IMR-90 (cell line): ENCODE results near the gene GPR35. TPM values are rescaled to one million over a fixed set of nuclear protein-coding genes. Genes with fewer than 3 reads are reported as not detected.
"Not testable (repeated sequence)": the region's sequence is repeated elsewhere in the genome, so short reads cannot be mapped to it uniquely, and the experiment has no call there.

Experiments used
- ATAC-seq: fragments of 200-7000 bp; cut with Tn5 transposase; 2 replicates; pipeline ENCODE4 v1.9.1; 2020; ENCODE audit warnings: low read depth, mild to moderate bottlenecking, moderate library complexity
- BruUV-seq: library from RNA; stranded (reverse); fragments of 400-500 nt; replicated peaks from 2 replicates; lab custom pipeline; 2021; lab: Mats Ljungman, UMichigan
- CTCF ChIA-PET: fragments of 300-600 bp; formaldehyde crosslinking; extraction: SDS; loops from one replicate; lab custom pipeline; 2021; ENCODE audit warnings: antibody characterized with exemption; lab: Yijun Ruan, JAX
- POLR2A ChIA-PET: fragments of 300-600 bp; sonication (Branson Sonifier 250); formaldehyde crosslinking; loops from one replicate; lab custom pipeline; 2022; ENCODE audit warnings: antibody characterized with exemption; ENCODE audit not compliant: unreplicated experiment; lab: Charles Lee
- DNase-seq: peaks from one replicate; pipeline ENCODE4 v3.0.0; 2013
- H2AFZ ChIP-seq: replicated peaks from 2 replicates; pipeline ENCODE3; 2013; ENCODE audit warnings: low read length, mild to moderate bottlenecking; ENCODE audit not compliant: poor library complexity
- H2AK5ac ChIP-seq: 2 replicates; pipeline ENCODE4 v1.6.1; 2013; ENCODE audit warnings: low read depth, low read length, inconsistent platforms
- H2AK9ac ChIP-seq: replicated peaks from 2 replicates; pipeline ENCODE3; 2013; ENCODE audit warnings: mild to moderate bottlenecking, low read depth, low read length, moderate library complexity; ENCODE audit not compliant: poor library complexity
- H2BK120ac ChIP-seq: 2 replicates; pipeline ENCODE4 v1.6.1; 2013; ENCODE audit warnings: low read depth, low read length, inconsistent platforms
- H2BK15ac ChIP-seq: 3 replicates; pipeline ENCODE4 v1.6.1; 2013; ENCODE audit warnings: low read depth, low read length, inconsistent platforms
- H2BK20ac ChIP-seq: 2 replicates; pipeline ENCODE4 v1.6.1; 2013; ENCODE audit warnings: low read depth, mild to moderate bottlenecking, inconsistent platforms, low read length, moderate library complexity
- H2BK5ac ChIP-seq: 2 replicates; pipeline ENCODE4 v1.6.1; 2013; ENCODE audit warnings: mild to moderate bottlenecking, low read depth, low read length, inconsistent platforms; ENCODE audit not compliant: poor library complexity, severe bottlenecking
- H3K14ac ChIP-seq: replicated peaks from 2 replicates; pipeline ENCODE4 v1.6.1; 2013; ENCODE audit warnings: low read depth, low read length, inconsistent platforms
- H3K18ac ChIP-seq: 2 replicates; pipeline ENCODE4 v1.6.1; 2013; ENCODE audit warnings: low read depth, low read length, control low read depth
- H3K23ac ChIP-seq: 2 replicates; pipeline ENCODE4 v1.6.1; 2013; ENCODE audit warnings: low read depth, low read length, inconsistent platforms
- H3K27ac ChIP-seq: 2 replicates; pipeline ENCODE4 v1.5.1; 2013; ENCODE audit warnings: mild to moderate bottlenecking, control low read depth, low read length; ENCODE audit not compliant: insufficient read depth
- H3K27me3 ChIP-seq: 2 replicates; pipeline ENCODE4 v1.6.1; 2013; ENCODE audit warnings: low read length; ENCODE audit not compliant: control insufficient read depth, insufficient read depth
- H3K36me3 ChIP-seq: 2 replicates; pipeline ENCODE4 v1.6.1; 2013; ENCODE audit warnings: low read length, mixed read lengths; ENCODE audit not compliant: control insufficient read depth, insufficient read depth
- H3K4ac ChIP-seq: 2 replicates; pipeline ENCODE4 v1.6.1; 2013; ENCODE audit warnings: low read depth, low read length, inconsistent platforms
- H3K4me1 ChIP-seq: 2 replicates; pipeline ENCODE4 v1.6.1; 2013; ENCODE audit warnings: low read length, mixed read lengths; ENCODE audit not compliant: control insufficient read depth, insufficient read depth
- H3K4me2 ChIP-seq: 2 replicates; pipeline ENCODE4 v1.6.1; 2013; ENCODE audit warnings: low read depth, mild to moderate bottlenecking, control low read depth, low read length, moderate library complexity
- H3K4me3 ChIP-seq: 2 replicates; pipeline ENCODE4 v1.5.1; 2013; ENCODE audit warnings: low read depth, mild to moderate bottlenecking, control low read depth, low read length, moderate library complexity; ENCODE audit not compliant: insufficient read depth
- H3K56ac ChIP-seq: 2 replicates; pipeline ENCODE4 v1.6.1; 2013; ENCODE audit warnings: low read length, inconsistent platforms; ENCODE audit not compliant: insufficient read depth; ENCODE audit errors: extremely low read depth
- H3K79me1 ChIP-seq, 2 experiments: 2 replicates each; pipeline ENCODE4 v1.6.1; 2013; ENCODE audit warnings: low read length in 2 of 2, inconsistent platforms in 1 of 2, low read depth in 1 of 2
- H3K9ac ChIP-seq: 2 replicates; pipeline ENCODE4 v1.6.1; 2013; ENCODE audit warnings: low read depth, low read length, control low read depth
- H3K9me1 ChIP-seq: 2 replicates; pipeline ENCODE4 v1.6.1; 2013; ENCODE audit warnings: low read length, inconsistent platforms; ENCODE audit not compliant: insufficient read depth
- H3K9me3 ChIP-seq: 2 replicates; pipeline ENCODE4 v1.6.1; 2013; ENCODE audit warnings: low read length; ENCODE audit not compliant: control insufficient read depth, insufficient read depth
- H4K20me1 ChIP-seq: 2 replicates; pipeline ENCODE4 v1.6.1; 2013; ENCODE audit warnings: low read length, inconsistent platforms; ENCODE audit not compliant: insufficient read depth
- H4K5ac ChIP-seq: 2 replicates; pipeline ENCODE4 v1.6.1; 2013; ENCODE audit warnings: mild to moderate bottlenecking, low read depth, low read length, control low read depth
- H4K8ac ChIP-seq, 2 experiments: 2 replicates each; pipeline ENCODE4 v1.6.1; 2013; ENCODE audit warnings: low read depth in 2 of 2, low read length in 2 of 2, control low read depth in 1 of 2, inconsistent platforms in 1 of 2
- H4K91ac ChIP-seq: 2 replicates; pipeline ENCODE4 v1.6.1; 2013; ENCODE audit warnings: low read depth, low read length, inconsistent platforms; ENCODE audit not compliant: insufficient read depth
- CEBPB ChIP-seq: IDR thresholded peaks from 2 replicates; pipeline ENCODE4 v1.6.1; 2012; ENCODE audit warnings: low read depth, low read length, improper control_type of control experiment
- NFE2L2 ChIP-seq: fragments of 150-350 bp; IDR thresholded peaks from 2 replicates; pipeline ENCODE4 v1.6.1; 2016; ENCODE audit warnings: low read depth, mild to moderate bottlenecking, low read length
- POLR2A ChIP-seq: IDR thresholded peaks from 2 replicates; pipeline ENCODE4 v1.6.1; 2012; ENCODE audit warnings: mild to moderate bottlenecking, low read depth, low read length
- RCOR1 ChIP-seq: IDR thresholded peaks from 2 replicates; pipeline ENCODE4 v1.6.1; 2012; ENCODE audit warnings: mild to moderate bottlenecking, low read length, improper control_type of control experiment; ENCODE audit not compliant: insufficient replicate concordance
- RFX5 ChIP-seq: IDR thresholded peaks from 2 replicates; pipeline ENCODE4 v1.8.0; 2012; ENCODE audit warnings: low read depth, mild to moderate bottlenecking, low read length, moderate library complexity
- WGBS, 2 experiments: methylation state at CpG; one replicate each; pipeline versions ENCODE4 v1.1.5 to v1.1.7; 2013; ENCODE audit warnings: missing lambda C conversion rate in 2 of 2; ENCODE audit not compliant: insufficient read length in 1 of 2; ENCODE audit errors: extremely low coverage in 2 of 2; 5-methylcytosine and 5-hydroxymethylcytosine counted together
- dilution Hi-C: fragments of 300-500 bp; cut with HindIII; formaldehyde crosslinking; loops from one replicate; pipeline ENCODE4 v1.14.3; 2018; ENCODE audit warnings: low sequenced_read_pairs; ENCODE audit not compliant: unreplicated experiment
- in situ Hi-C: fragments of 300-500 bp; cut with MboI; formaldehyde crosslinking; loops from 3 replicates; pipeline ENCODE4 v1.14.3; 2019; ENCODE audit warnings: low sequenced_read_pairs, inconsistent platforms, mixed read lengths
- intact Hi-C: fragments of 100-400 bp; cut with micrococcal nuclease; formaldehyde crosslinking; loops from 2 replicates; pipeline ENCODE4 v1.10.0; 2022
- polyA plus RNA-seq, 3 experiments: library from polyadenylated mRNA; depleted of rRNA; stranded (reverse); fragments of >200 nt; gene quantifications; 2 replicates each; pipeline ENCODE4 v1.2.3, GENCODE V29; 2012; ENCODE audit warnings: low replicate concordance in 1 of 3
- total RNA-seq: library from RNA; depleted of rRNA; stranded (reverse); fragments of >200 nt; gene quantifications from 2 replicates; pipeline ENCODE4 v1.2.3, GENCODE V29; 2012
- TF ChIP-seq, protein P1 (sequence below): fragments of 150-350 bp; IDR thresholded peaks from 2 replicates; pipeline ENCODE4 v1.6.1; 2017; ENCODE audit warnings: mild to moderate bottlenecking, antibody characterized with exemption, low read length, low read depth

Gene GPR35
- total and polyA plus RNA-seq, 2 of the 4 experiments (the other 2 are of a cell fraction) = 0.31 TPM; not detected in 1

DNA sequence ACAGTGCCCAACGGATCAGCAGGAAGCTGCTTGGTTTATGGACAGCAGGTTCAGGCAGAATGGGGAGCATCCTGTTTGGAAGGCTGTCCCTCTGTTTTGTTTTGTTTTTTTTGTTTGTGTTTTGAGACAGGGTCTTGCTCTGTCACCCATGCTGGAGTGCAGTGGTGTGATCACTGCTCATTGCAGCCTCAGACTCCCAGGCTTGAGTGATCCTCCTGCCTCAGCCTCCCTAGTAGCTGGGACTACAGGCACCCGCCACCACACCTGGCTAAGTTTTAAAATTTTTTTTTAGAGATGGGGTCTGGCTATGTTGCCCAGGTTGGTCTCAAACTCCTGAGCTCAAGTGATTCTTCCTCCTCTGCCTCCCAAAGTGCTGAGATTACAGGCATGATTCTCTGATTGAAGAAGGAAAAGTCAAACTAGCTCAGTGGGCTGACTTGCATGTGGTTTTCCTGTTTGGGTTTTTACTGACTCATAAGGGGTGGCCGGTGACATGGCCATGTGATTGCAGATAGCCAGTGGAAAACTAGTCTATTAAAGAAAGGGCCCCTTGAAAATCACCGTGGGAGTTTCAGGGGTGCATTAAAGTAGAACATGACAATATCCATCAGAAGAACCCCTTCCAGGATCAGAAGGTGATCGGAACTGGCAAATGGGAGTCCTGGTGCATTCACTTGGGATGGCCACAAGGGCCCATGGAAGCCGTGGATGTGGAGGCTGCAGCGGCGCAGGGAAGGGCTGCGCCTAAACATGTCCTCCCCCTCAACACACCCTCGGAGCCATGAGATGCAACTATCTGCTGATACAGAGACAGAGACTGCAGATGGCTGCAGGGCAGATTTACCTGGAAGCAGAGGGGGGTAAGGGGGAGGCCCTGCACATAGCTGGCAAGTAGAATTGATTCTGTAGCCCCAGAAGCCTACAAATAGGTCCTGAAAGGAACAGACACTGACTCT is 30.9 kb downstream of the GPR35 start:
- no peak overlapping the region for H4K5ac ChIP-seq
- WGBS, 2 experiments = no CpG with 5 or more reads among the region's 10 CpGs
- dilution Hi-C loops (no loop called here), intact Hi-C loops (no loop called here), in situ Hi-C loops (no loop called here)
- ATAC-seq = peak; percentile 56
- no peak overlapping the region for H2BK120ac ChIP-seq
- no peaks in the 10 kb centered on the region for H3K4me1 ChIP-seq
- no peak overlapping the region for H3K23ac ChIP-seq
- no peaks in the 10 kb centered on the region; the same call in 1 of the 2 replicates for H3K9me3 ChIP-seq
- POLR2A ChIA-PET = no interaction called here
- no peaks in the 10 kb centered on the region for H4K20me1 ChIP-seq
- no peak overlapping the region for H2BK5ac ChIP-seq
- TF ChIP-seq POLR2A = no peak
- TF ChIP-seq, protein P1, sequence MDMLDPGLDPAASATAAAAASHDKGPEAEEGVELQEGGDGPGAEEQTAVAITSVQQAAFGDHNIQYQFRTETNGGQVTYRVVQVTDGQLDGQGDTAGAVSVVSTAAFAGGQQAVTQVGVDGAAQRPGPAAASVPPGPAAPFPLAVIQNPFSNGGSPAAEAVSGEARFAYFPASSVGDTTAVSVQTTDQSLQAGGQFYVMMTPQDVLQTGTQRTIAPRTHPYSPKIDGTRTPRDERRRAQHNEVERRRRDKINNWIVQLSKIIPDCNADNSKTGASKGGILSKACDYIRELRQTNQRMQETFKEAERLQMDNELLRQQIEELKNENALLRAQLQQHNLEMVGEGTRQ = peak; percentile 81
- TF ChIP-seq CEBPB = no peak
- TF ChIP-seq RCOR1 = no peak
- TF ChIP-seq RFX5 = no peak
- TF ChIP-seq NFE2L2 = no peak
- no peak overlapping the region for H3K56ac ChIP-seq
- H3K9ac ChIP-seq = no peak overlapping the region
- BruUV-seq = no TSS peak
- no peak overlapping the region for H4K91ac ChIP-seq
- H3K4me2 ChIP-seq = no peak overlapping the region
- no peak overlapping the region for H3K14ac ChIP-seq
- H3K27me3 ChIP-seq = peaks cover 28% of the 10 kb centered on the region
- H4K8ac ChIP-seq = no peak overlapping the region
- H2AK9ac ChIP-seq = no peak overlapping the region
- H3K27ac ChIP-seq = no peak overlapping the region
- no peak overlapping the region for H3K4me3 ChIP-seq
- H3K79me1 ChIP-seq = no peaks in the 10 kb centered on the region
- H2AFZ ChIP-seq = peak overlapping the region; percentile 11
- no peak overlapping the region for H2BK20ac ChIP-seq
- H3K9me1 ChIP-seq = no peaks in the 10 kb centered on the region
- no peak overlapping the region for H3K4ac ChIP-seq
- H2AK5ac ChIP-seq = no peak overlapping the region
- DNase-seq = peak; percentile 49
- CTCF ChIA-PET = no interaction called here
- no peaks in the 10 kb centered on the region for H3K36me3 ChIP-seq
- no peak overlapping the region for H2BK15ac ChIP-seq
- H3K18ac ChIP-seq = no peak overlapping the region

DNA sequence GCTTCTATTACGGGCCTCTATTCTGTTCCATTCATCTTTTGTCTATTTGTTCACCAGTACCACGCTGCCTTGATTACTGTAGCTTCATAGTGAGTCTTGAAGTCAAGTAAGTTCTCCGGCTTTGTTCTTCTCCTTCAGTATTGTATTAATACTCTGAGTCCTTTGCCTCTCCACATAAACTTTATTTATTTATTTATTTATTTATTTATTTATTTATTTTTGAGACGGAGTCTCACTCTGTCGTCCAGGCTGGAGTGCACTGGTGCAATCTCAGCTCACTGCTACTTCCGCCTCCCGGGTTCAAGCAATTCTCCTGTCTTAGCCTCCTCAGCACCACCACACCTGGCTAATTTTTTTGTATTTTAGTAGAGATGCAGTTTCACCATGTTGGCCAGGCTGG is 34.6 kb downstream of the GPR35 start:
- H2BK15ac ChIP-seq, ATAC-seq, H3K27ac ChIP-seq, H4K8ac ChIP-seq, H3K9ac ChIP-seq, H3K4me3 ChIP-seq, dilution Hi-C loops, H3K14ac ChIP-seq, POLR2A ChIA-PET, H2BK5ac ChIP-seq, H2AFZ ChIP-seq, H3K56ac ChIP-seq, H2AK5ac ChIP-seq, BruUV-seq, H3K79me1 ChIP-seq, H3K18ac ChIP-seq, H3K4me1 ChIP-seq, H2BK120ac ChIP-seq, DNase-seq, H2AK9ac ChIP-seq, H4K5ac ChIP-seq, CTCF ChIA-PET, H3K36me3 ChIP-seq, H4K91ac ChIP-seq, H2BK20ac ChIP-seq, H3K9me1 ChIP-seq, H3K4ac ChIP-seq, H3K4me2 ChIP-seq, H3K9me3 ChIP-seq, H3K23ac ChIP-seq, H4K20me1 ChIP-seq, in situ Hi-C loops: not testable (repeated sequence)
- WGBS, 2 experiments = no CpG with 5 or more reads among the region's 7 CpGs
- peaks cover 14% of the 10 kb centered on the region for H3K27me3 ChIP-seq
- intact Hi-C loops = loop anchor here (10.0 kb wide), 1 partner anchor 145 kb away; no protein-coding TSS in a partner anchor
